HG03045 (cell line): ENCODE results near the gene NRP2.

Source experiments
- ATAC-seq: cut with Tn5 transposase; IDR thresholded peaks from one replicate; pipeline ENCODE4 v1.9.1; 2021; ENCODE audit warnings: mild to moderate bottlenecking, moderate library complexity; ENCODE audit not compliant: unreplicated experiment

NRP2 gene

DNA sequence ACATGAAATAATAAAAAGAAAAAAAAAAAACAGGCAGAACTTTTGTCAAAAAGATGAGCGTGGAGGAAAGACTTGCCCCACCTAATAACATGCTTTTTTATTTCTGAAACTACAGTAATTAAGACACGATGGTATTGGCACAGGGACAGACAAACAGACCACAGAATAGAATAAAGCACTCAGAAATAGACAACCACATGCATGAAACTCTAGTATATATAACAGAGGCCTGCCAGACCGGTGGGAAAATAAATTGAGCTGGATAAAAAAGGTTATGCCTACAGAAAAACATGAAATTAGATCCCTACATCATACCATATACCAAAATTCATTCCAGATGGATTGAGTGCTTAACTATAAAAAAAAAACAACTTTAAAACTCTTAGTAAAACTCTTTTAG is 163.1 kb downstream of the NRP2 start:
- no peak for ATAC-seq
